K562 (cell line): ENCODE measurements around the gene TTK. TPM values are rescaled to one million over a fixed set of nuclear protein-coding genes. Genes with fewer than 3 reads are reported as not detected.
A peak's percentile ranks its signal among the peaks of the same experiment; 100 is the strongest.

Experiments used
- ATF1 ChIP-seq, 2 experiments: fragments of 450-650 bp in 1 of 2; IDR thresholded peaks; 2 replicates each; pipeline ENCODE4 v1.6.1; 2016; ENCODE audit warnings: missing compliant biosample characterization in 1 of 2, missing genetic modification characterization in 1 of 2
- ATF7 ChIP-seq: fragments of 450-650 bp; IDR thresholded peaks from 2 replicates; pipeline ENCODE4 v1.7.1; 2014; ENCODE audit warnings: mild to moderate bottlenecking, moderate library complexity
- CC2D1A ChIP-seq: fragments of 450-650 bp; IDR thresholded peaks from 2 replicates; pipeline ENCODE4 v1.6.1; 2017; ENCODE audit warnings: mild to moderate bottlenecking
- CREB3L1 ChIP-seq: fragments of 450-650 bp; IDR thresholded peaks from 2 replicates; pipeline ENCODE4 v1.6.1; 2014; ENCODE audit warnings: low read depth, mild to moderate bottlenecking, moderate library complexity, borderline replicate concordance
- CTBP1 ChIP-seq: fragments of 450-650 bp; IDR thresholded peaks from 2 replicates; pipeline ENCODE4 v1.6.1; 2016; ENCODE audit warnings: borderline replicate concordance
- DACH1 ChIP-seq: fragments of 450-650 bp; IDR thresholded peaks from 2 replicates; pipeline ENCODE4 v1.6.1; 2018; ENCODE audit not compliant: partially characterized antibody
- DPF2 ChIP-seq: fragments of 450-650 bp; IDR thresholded peaks from 2 replicates; pipeline ENCODE4 v1.6.1; 2016
- ETV6 ChIP-seq, 3 experiments: fragments of 150-350 bp in 1 of 3; sonication (generic) in 1 of 3; formaldehyde crosslinking in 1 of 3; IDR thresholded peaks; 2 replicates each; pipeline versions ENCODE4 v1.6.1 to v1.8.0; 2014 to 2022; ENCODE audit warnings: borderline replicate concordance in 2 of 3, low read depth in 2 of 3, antibody characterized with exemption in 1 of 3, low read length in 1 of 3, mild to moderate bottlenecking in 1 of 3, missing genetic modification reagents in 1 of 3
- FOXA3 ChIP-seq, 2 experiments: fragments of 450-650 bp in 1 of 2; sonication (generic) in 1 of 2; formaldehyde crosslinking; IDR thresholded peaks in 1 of 2; conservative IDR thresholded peaks in 1 of 2; 2 replicates each; pipeline versions ENCODE4 v1.4.0 to v1.8.0; 2020 to 2022; ENCODE audit warnings: mild to moderate bottlenecking in 2 of 2, missing genetic modification reagents in 1 of 2
- HDAC2 ChIP-seq: fragments of 450-650 bp; IDR thresholded peaks from 2 replicates; pipeline ENCODE4 v1.6.1; 2016; ENCODE audit warnings: mild to moderate bottlenecking
- HDAC6 ChIP-seq: IDR thresholded peaks from 2 replicates; pipeline ENCODE4 v1.6.1; 2012; ENCODE audit warnings: low read depth, mild to moderate bottlenecking, control low read depth, inconsistent platforms, low read length, moderate library complexity
- HNRNPK ChIP-seq: fragments of 200-400 bp; formaldehyde crosslinking; IDR thresholded peaks from one replicate; pipeline ENCODE4 v1.6.1; 2018; ENCODE audit warnings: mild to moderate bottlenecking, low read depth, low read length; ENCODE audit not compliant: poor library complexity, severe bottlenecking
- IFI16 ChIP-seq: fragments of 250-450 bp; sonication (Bioruptor Pico); IDR thresholded peaks from 2 replicates; pipeline ENCODE4 v2.1.2; 2022; ENCODE audit warnings: mild to moderate bottlenecking, inconsistent platforms
- SP2 ChIP-seq: IDR thresholded peaks from 2 replicates; pipeline ENCODE4 v1.6.1; 2011; ENCODE audit warnings: mild to moderate bottlenecking, low read depth, low read length, moderate library complexity; ENCODE audit not compliant: poor library complexity, severe bottlenecking; ENCODE audit errors: extremely low read depth
- TAF1 ChIP-seq: IDR thresholded peaks from 2 replicates; pipeline ENCODE4 v1.6.1; 2011; ENCODE audit warnings: mild to moderate bottlenecking, low read length, moderate library complexity; ENCODE audit not compliant: insufficient read depth, control insufficient read depth, severe bottlenecking; ENCODE audit errors: extremely low read depth
- ZBTB17 ChIP-seq: fragments of 450-650 bp; formaldehyde crosslinking; IDR thresholded peaks from 2 replicates; pipeline ENCODE4 v1.4.0; 2020; ENCODE audit warnings: mild to moderate bottlenecking
- polyA plus RNA-seq, 8 experiments: library from polyadenylated mRNA; depleted of rRNA in 4 of 8; stranded (reverse) in 5 of 8; unstranded in 3 of 8; fragments of >200 nt; fragmentation: Nextera tagmentation in 2 of 8; fragmentation: Illumina TruSeq in 1 of 8; extraction: Ambion mirVana in 2 of 8; extraction: Trizol in 1 of 8; gene quantifications; 2 replicates each; pipeline versions ENCODE4 v1.2.1 to v1.2.3, GENCODE V29; 2011 to 2014; ENCODE audit warnings: inconsistent platforms in 1 of 8, missing spikeins in 1 of 8
- total RNA-seq, 7 experiments: library from RNA; depleted of rRNA in 6 of 7; stranded (reverse); fragments of >200 nt in 6 of 7; fragmentation: Illumina TruSeq in 2 of 7; extraction: Trizol in 2 of 7; gene quantifications; 2 replicates each; pipeline versions ENCODE4 v1.2.1 to v1.2.3, GENCODE V29; 2011 to 2021; ENCODE audit warnings: low replicate concordance in 1 of 7
- TF ChIP-seq, protein P1 (sequence below): sonication (generic); formaldehyde crosslinking; IDR thresholded peaks from 2 replicates; pipeline ENCODE4 v1.8.1; 2023; ENCODE audit warnings: mild to moderate bottlenecking, missing genetic modification reagents
- TF ChIP-seq, protein P2 (sequence below): fragments of 450-650 bp; conservative IDR thresholded peaks from 2 replicates; pipeline ENCODE4 v1.6.1; 2016; ENCODE audit warnings: missing genetic modification characterization, low read depth, mild to moderate bottlenecking, control low read depth, missing compliant biosample characterization
- TF ChIP-seq, protein P3 (sequence below): sonication (generic); formaldehyde crosslinking; IDR thresholded peaks from 2 replicates; pipeline ENCODE4 v1.8.0; 2022; ENCODE audit warnings: missing genetic modification reagents, mild to moderate bottlenecking, borderline replicate concordance

The TTK gene
- total and polyA plus RNA-seq, 9 of the 15 experiments (the other 6 are each of a cell fraction or from before 2014, with no cell fraction given), result 32.7 to 58.9 (median 52.8) TPM

- TF ChIP-seq, protein P1, sequence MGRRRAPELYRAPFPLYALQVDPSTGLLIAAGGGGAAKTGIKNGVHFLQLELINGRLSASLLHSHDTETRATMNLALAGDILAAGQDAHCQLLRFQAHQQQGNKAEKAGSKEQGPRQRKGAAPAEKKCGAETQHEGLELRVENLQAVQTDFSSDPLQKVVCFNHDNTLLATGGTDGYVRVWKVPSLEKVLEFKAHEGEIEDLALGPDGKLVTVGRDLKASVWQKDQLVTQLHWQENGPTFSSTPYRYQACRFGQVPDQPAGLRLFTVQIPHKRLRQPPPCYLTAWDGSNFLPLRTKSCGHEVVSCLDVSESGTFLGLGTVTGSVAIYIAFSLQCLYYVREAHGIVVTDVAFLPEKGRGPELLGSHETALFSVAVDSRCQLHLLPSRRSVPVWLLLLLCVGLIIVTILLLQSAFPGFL (CRISPR knock-in tag), result no peak
- TF ChIP-seq DACH1, result no peak
- peak; percentile 54; the same call in 1 of the 2 replicates for TF ChIP-seq ATF7
- TF ChIP-seq HNRNPK, result no peak
- TF ChIP-seq IFI16, result no peak
- TF ChIP-seq, protein P2, sequence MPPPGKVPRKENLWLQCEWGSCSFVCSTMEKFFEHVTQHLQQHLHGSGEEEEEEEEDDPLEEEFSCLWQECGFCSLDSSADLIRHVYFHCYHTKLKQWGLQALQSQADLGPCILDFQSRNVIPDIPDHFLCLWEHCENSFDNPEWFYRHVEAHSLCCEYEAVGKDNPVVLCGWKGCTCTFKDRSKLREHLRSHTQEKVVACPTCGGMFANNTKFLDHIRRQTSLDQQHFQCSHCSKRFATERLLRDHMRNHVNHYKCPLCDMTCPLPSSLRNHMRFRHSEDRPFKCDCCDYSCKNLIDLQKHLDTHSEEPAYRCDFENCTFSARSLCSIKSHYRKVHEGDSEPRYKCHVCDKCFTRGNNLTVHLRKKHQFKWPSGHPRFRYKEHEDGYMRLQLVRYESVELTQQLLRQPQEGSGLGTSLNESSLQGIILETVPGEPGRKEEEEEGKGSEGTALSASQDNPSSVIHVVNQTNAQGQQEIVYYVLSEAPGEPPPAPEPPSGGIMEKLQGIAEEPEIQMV (tag), result no peak
- TF ChIP-seq DPF2, result peak; percentile 24; the same call in 1 of the 2 replicates
- TF ChIP-seq CREB3L1, result peak; percentile 83
- peak; percentile 18; the same call in 1 of the 2 replicates for TF ChIP-seq ATF1 (CRISPR knock-in tag; IDR thresholded peaks at IDR 0.05)
- peak; percentile 95 for TF ChIP-seq ATF1 (tag; IDR thresholded peaks at IDR 0.05)
- 0 out of 2 replicates have a peak, but pooled peaks have one; percentile 39 for TF ChIP-seq HDAC2
- TF ChIP-seq TAF1, result peak; percentile 7
- no peak for TF ChIP-seq ZBTB17 (CRISPR knock-in tag)
- TF ChIP-seq, protein P3, sequence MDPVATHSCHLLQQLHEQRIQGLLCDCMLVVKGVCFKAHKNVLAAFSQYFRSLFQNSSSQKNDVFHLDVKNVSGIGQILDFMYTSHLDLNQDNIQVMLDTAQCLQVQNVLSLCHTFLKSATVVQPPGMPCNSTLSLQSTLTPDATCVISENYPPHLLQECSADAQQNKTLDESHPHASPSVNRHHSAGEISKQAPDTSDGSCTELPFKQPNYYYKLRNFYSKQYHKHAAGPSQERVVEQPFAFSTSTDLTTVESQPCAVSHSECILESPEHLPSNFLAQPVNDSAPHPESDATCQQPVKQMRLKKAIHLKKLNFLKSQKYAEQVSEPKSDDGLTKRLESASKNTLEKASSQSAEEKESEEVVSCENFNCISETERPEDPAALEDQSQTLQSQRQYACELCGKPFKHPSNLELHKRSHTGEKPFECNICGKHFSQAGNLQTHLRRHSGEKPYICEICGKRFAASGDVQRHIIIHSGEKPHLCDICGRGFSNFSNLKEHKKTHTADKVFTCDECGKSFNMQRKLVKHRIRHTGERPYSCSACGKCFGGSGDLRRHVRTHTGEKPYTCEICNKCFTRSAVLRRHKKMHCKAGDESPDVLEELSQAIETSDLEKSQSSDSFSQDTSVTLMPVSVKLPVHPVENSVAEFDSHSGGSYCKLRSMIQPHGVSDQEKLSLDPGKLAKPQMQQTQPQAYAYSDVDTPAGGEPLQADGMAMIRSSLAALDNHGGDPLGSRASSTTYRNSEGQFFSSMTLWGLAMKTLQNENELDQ, result 0 out of 2 replicates have a peak, but pooled peaks have one; percentile 53
- peak; percentile 85 for TF ChIP-seq CC2D1A
- no peak for TF ChIP-seq HDAC6
- no peak for TF ChIP-seq FOXA3 (CRISPR knock-in tag; conservative IDR thresholded peaks at IDR 0.05 in 1 of 2, IDR thresholded peaks at IDR 0.05 in 1 of 2)
- no peak for TF ChIP-seq ETV6 (IDR thresholded peaks at IDR 0.05; ENCODE audit: borderline replicate concordance in 1 of 2, low read depth in 2 of 2, low read length in 1 of 2)
- TF ChIP-seq ETV6 (CRISPR knock-in tag; IDR thresholded peaks at IDR 0.05; ENCODE audit: borderline replicate concordance), result no peak
- peak; percentile 42 for TF ChIP-seq CTBP1
- TF ChIP-seq SP2, result peak; percentile 29
Measured at GRCh38 chr6:80004173-80005072, at the start of gene TTK (continued).
